ENCODE measurements around the gene ATMIN. TPM values are rescaled to one million over a fixed set of nuclear protein-coding genes. Genes with fewer than 3 reads are reported as not detected.

ATMIN gene
- total and polyA plus RNA-seq, 2 of the 13 experiments (the other 11 are each of a cell fraction or from before 2014, with no cell fraction given) = 34.6 to 60.4 TPM

GRCh38 chr16:80997139-80997798 is 38.4 kb upstream of the ATMIN start (continued):
- peak; percentile 96 for TF ChIP-seq HNF1A (IDR thresholded peaks at IDR 0.05; ENCODE audit: low read depth)
- TF ChIP-seq HNF1A (CRISPR knock-in tag; IDR thresholded peaks at IDR 0.05; ENCODE audit: borderline replicate concordance) = peak; percentile 95
- peak; percentile 42; the same call in 1 of the 2 replicates for TF ChIP-seq IRF2 (CRISPR knock-in tag; IDR thresholded peaks at IDR 0.05)
- peak; percentile 56 for TF ChIP-seq TEAD3 (CRISPR knock-in tag; optimal IDR thresholded peaks at IDR 0.05; ENCODE audit: borderline replicate concordance)
- peak; percentile 61 for TF ChIP-seq PAXIP1 (CRISPR knock-in tag; conservative IDR thresholded peaks at IDR 0.05)
- TF ChIP-seq ARID3A (IDR thresholded peaks at IDR 0.05; ENCODE audit: low read depth, low read length) = peak; percentile 79
- TF ChIP-seq ASH2L (IDR thresholded peaks at IDR 0.05; ENCODE audit: insufficient read length, low read depth, low read length) = peak; percentile 49
- no peak for TF ChIP-seq SNRNP70 (IDR thresholded peaks at IDR 0.05; ENCODE audit: low read depth, low read length)
- no peak for TF ChIP-seq ZNF12 (CRISPR knock-in tag; IDR thresholded peaks at IDR 0.05)
- no peak for TF ChIP-seq ZNF264 (CRISPR knock-in tag; IDR thresholded peaks at IDR 0.05)
- no peak for TF ChIP-seq FOXJ3 (CRISPR knock-in tag; IDR thresholded peaks at IDR 0.05; ENCODE audit: borderline replicate concordance)
- no peak for TF ChIP-seq CREB1 (IDR thresholded peaks at IDR 0.05)
- peak; percentile 53; the same call in 1 of the 2 replicates for TF ChIP-seq CREB1 (CRISPR knock-in tag; IDR thresholded peaks at IDR 0.05)
- TF ChIP-seq GATAD2A (CRISPR knock-in tag; IDR thresholded peaks at IDR 0.05) = peak; percentile 52
- no peak for TF ChIP-seq ZSCAN25 (CRISPR knock-in tag; IDR thresholded peaks at IDR 0.05)
- no peak for TF ChIP-seq E2F5 (CRISPR knock-in tag; conservative IDR thresholded peaks at IDR 0.05)
- TF ChIP-seq ZNF383 (CRISPR knock-in tag; IDR thresholded peaks at IDR 0.05; ENCODE audit: borderline replicate concordance) = no peak
- no peak for TF ChIP-seq GABPA (IDR thresholded peaks at IDR 0.05; ENCODE audit: low read depth, low read length)
- TF ChIP-seq GABPA (CRISPR knock-in tag; IDR thresholded peaks at IDR 0.05; ENCODE audit: low read depth) = no peak
- TF ChIP-seq NCOR1 (IDR thresholded peaks at IDR 0.05; ENCODE audit: borderline replicate concordance, low read length) = peak; percentile 45; the same call in 1 of the 2 replicates
- no peak for TF ChIP-seq RCOR2 (CRISPR knock-in tag; IDR thresholded peaks at IDR 0.05)
